Panc1 (cell line): ENCODE measurements around the gene SCG2. TPM values are rescaled to one million over a fixed set of nuclear protein-coding genes. Genes with fewer than 3 reads are reported as not detected.

Experiments
- ATAC-seq: fragments of 200-7000 bp; cut with Tn5 transposase; 2 replicates; pipeline ENCODE4 v1.9.1; 2020; ENCODE audit warnings: mild to moderate bottlenecking, moderate library complexity
- BruUV-seq: library from RNA; stranded (reverse); fragments of 400-500 nt; replicated peaks from 2 replicates; lab custom pipeline; 2021; lab: Mats Ljungman, UMichigan
- CTCF ChIA-PET: fragments of 300-600 bp; sonication (Branson Sonifier 250); formaldehyde crosslinking; loops from one replicate; lab custom pipeline; 2022; ENCODE audit warnings: antibody characterized with exemption; lab: Charles Lee
- POLR2A ChIA-PET: fragments of 300-600 bp; sonication (Branson Sonifier 250); formaldehyde crosslinking; loops from one replicate; lab custom pipeline; 2022; ENCODE audit warnings: antibody characterized with exemption; lab: Charles Lee
- DNase-seq: peaks from one replicate; pipeline ENCODE4 v3.0.0-alpha.2; 2010; ENCODE audit warnings: low read depth, low spot score
- H3K27ac ChIP-seq: 2 replicates; pipeline ENCODE4 v1.5.1; 2011; ENCODE audit warnings: mild to moderate bottlenecking, low read length, inconsistent platforms
- H3K27me3 ChIP-seq: fragments of 200-500 bp; sonication (Bioruptor generic); 2 replicates; pipeline ENCODE4 v1.6.0; 2014; ENCODE audit warnings: low read length, inconsistent platforms; ENCODE audit not compliant: control insufficient read depth, insufficient read depth
- H3K36me3 ChIP-seq: fragments of 200-500 bp; sonication (Bioruptor generic); 2 replicates; pipeline ENCODE4 v1.5.1; 2014; ENCODE audit warnings: inconsistent platforms, mild to moderate bottlenecking, low read length, moderate library complexity; ENCODE audit not compliant: control insufficient read depth, insufficient read depth
- H3K4me1 ChIP-seq: 2 replicates; pipeline ENCODE4 v1.5.1; 2011; ENCODE audit warnings: inconsistent platforms, mild to moderate bottlenecking, low read length, moderate library complexity; ENCODE audit not compliant: control insufficient read depth, insufficient read depth
- H3K4me3 ChIP-seq, 2 experiments: 2 replicates each; pipeline ENCODE4 v1.5.1; 2011 to 2012; ENCODE audit warnings: low read depth in 2 of 2, low read length in 2 of 2, mild to moderate bottlenecking in 2 of 2, inconsistent platforms in 1 of 2, moderate library complexity in 1 of 2
- H3K9me3 ChIP-seq: fragments of 200-500 bp; sonication (Bioruptor generic); 2 replicates; pipeline ENCODE4 v1.5.1; 2014; ENCODE audit warnings: low read depth, mild to moderate bottlenecking, inconsistent platforms, low read length, moderate library complexity; ENCODE audit not compliant: control insufficient read depth, insufficient read depth
- CTCF ChIP-seq: fragments of 450-650 bp; IDR thresholded peaks from 2 replicates; pipeline ENCODE4 v1.5.1; 2017; ENCODE audit warnings: mild to moderate bottlenecking
- POLR2AphosphoS5 ChIP-seq: IDR thresholded peaks from 2 replicates; pipeline ENCODE4 v1.6.1; 2012; ENCODE audit warnings: mild to moderate bottlenecking, low read depth, low read length, moderate library complexity
- REST ChIP-seq, 2 experiments: IDR thresholded peaks; 2 replicates each; pipeline ENCODE4 v1.6.1; 2011 to 2012; ENCODE audit warnings: low read depth in 2 of 2, control low read depth in 1 of 2, low read length in 1 of 2, mild to moderate bottlenecking in 1 of 2, moderate library complexity in 1 of 2; ENCODE audit not compliant: insufficient read depth in 1 of 2
- SIN3A ChIP-seq: IDR thresholded peaks from 2 replicates; pipeline ENCODE4 v1.6.1; 2012; ENCODE audit warnings: low read depth, mild to moderate bottlenecking, low read length, moderate library complexity, borderline replicate concordance; ENCODE audit not compliant: insufficient read depth
- TCF7L2 ChIP-seq: IDR thresholded peaks from 2 replicates; pipeline ENCODE4 v1.6.1; 2011; ENCODE audit warnings: mild to moderate bottlenecking, low read depth, low read length, inconsistent platforms
- in situ Hi-C: cut with HindIII; loops from 2 replicates; pipeline ENCODE4 v1.10.0; 2016; ENCODE audit warnings: low sequenced_read_pairs, low pct_unique_long_range_greater_than_20kb
- intact Hi-C: fragments of 100-400 bp; cut with micrococcal nuclease; formaldehyde crosslinking; loops from one replicate; pipeline ENCODE4 v1.10.0; 2022; ENCODE audit not compliant: unreplicated experiment
- total RNA-seq: library from RNA; stranded (reverse); gene quantifications from one replicate; pipeline ENCODE4 v1.2.1, GENCODE V29; 2021; ENCODE audit not compliant: unreplicated experiment

SCG2 gene
- total RNA-seq, 1 experiment from 2014 or later = 1.7 TPM

DNA sequence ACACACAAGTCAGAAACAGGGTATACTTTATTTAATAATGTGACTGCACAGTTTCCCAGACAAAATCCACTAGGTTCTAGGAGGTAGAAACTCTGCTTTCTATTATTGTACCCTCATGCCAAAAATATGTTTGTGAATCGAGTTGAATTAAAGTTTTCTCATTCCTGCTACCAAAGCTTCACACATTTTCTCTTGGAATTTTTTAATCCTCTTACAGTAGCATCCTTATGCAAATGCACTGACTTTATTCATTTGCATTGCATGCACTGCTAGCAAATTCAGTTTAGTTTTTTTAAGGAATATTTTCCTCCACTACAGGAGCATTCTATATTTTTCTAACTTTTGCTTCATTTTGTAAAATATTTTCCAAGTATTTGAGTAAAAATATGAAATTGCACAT is 4.8 kb upstream of the SCG2 start:
- TF ChIP-seq CTCF (no peak), SIN3A (no peak), REST (IDR thresholded peaks at IDR 0.05; ENCODE audit: insufficient read depth in 1 of 2, low read depth in 2 of 2, low read length in 1 of 2) (no peak), POLR2AphosphoS5 (no peak), TCF7L2 (no peak)
- H3K27me3 ChIP-seq = no peaks in the 10 kb centered on the region
- POLR2A ChIA-PET = no interaction called here
- no TSS peak for BruUV-seq
- in situ Hi-C loops (no loop called here), intact Hi-C loops (no loop called here)
- CTCF ChIA-PET = no interaction called here
- no peak overlapping the region for H3K4me3 ChIP-seq
- no peak for ATAC-seq
- no peaks in the 10 kb centered on the region for H3K9me3 ChIP-seq
- H3K4me1 ChIP-seq = no peaks in the 10 kb centered on the region
- no peak overlapping the region for H3K27ac ChIP-seq
- no peaks in the 10 kb centered on the region for H3K36me3 ChIP-seq
- DNase-seq = no peak

GRCh38 chr2:223604231-223604630 is 2.1 kb upstream of the SCG2 start:
- no peak for ATAC-seq
- DNase-seq = no peak
- Histone ChIP-seq H3K9me3 (no peaks in the 10 kb centered on the region), H3K27ac (no peak overlapping the region), H3K27me3 (no peaks in the 10 kb centered on the region), H3K4me1 (no peaks in the 10 kb centered on the region), H3K36me3 (no peaks in the 10 kb centered on the region), H3K4me3 (no peak overlapping the region)
- ChIA-PET CTCF (no interaction called here), POLR2A (no interaction called here)
- no peak for TF ChIP-seq SIN3A
- TF ChIP-seq POLR2AphosphoS5 = no peak
- TF ChIP-seq CTCF = no peak
- TF ChIP-seq TCF7L2 = no peak
- TF ChIP-seq REST (IDR thresholded peaks at IDR 0.05; ENCODE audit: insufficient read depth in 1 of 2, low read depth in 2 of 2, low read length in 1 of 2) = no peak
- intact Hi-C loops (no loop called here), in situ Hi-C loops (no loop called here)
- BruUV-seq = no TSS peak
